MM.1S (cell line): Measurements from ENCODE around the gene DNAL4.

Experiments
- DNase-seq: peaks from one replicate; pipeline ENCODE4 v3.0.0-alpha.2; 2015
- H2AFZ ChIP-seq: fragments of 300-600 bp; sonication (generic); 2 replicates; pipeline ENCODE4 v1.6.0; 2016; ENCODE audit warnings: antibody characterized with exemption, low read length
- H3F3A ChIP-seq: fragments of 300-600 bp; sonication (generic); 2 replicates; pipeline ENCODE4 v1.6.1; 2016; ENCODE audit warnings: mild to moderate bottlenecking, antibody characterized with exemption, low read length, moderate library complexity, mixed read lengths; ENCODE audit not compliant: insufficient read depth
- H3K27ac ChIP-seq: fragments of 300-600 bp; sonication (generic); 2 replicates; pipeline ENCODE4 v1.5.1; 2016; ENCODE audit warnings: mild to moderate bottlenecking, low read length
- H3K27me3 ChIP-seq: fragments of 300-600 bp; sonication (generic); replicated peaks from 2 replicates; pipeline ENCODE4 v1.6.0; 2016; ENCODE audit warnings: low read length; ENCODE audit not compliant: insufficient read depth
- H3K36me3 ChIP-seq: fragments of 300-600 bp; sonication (generic); replicated peaks from 2 replicates; pipeline ENCODE4 v1.6.1; 2016; ENCODE audit warnings: mild to moderate bottlenecking, low read length, mixed read lengths; ENCODE audit not compliant: insufficient read depth
- H3K4me1 ChIP-seq: fragments of 300-600 bp; sonication (generic); 2 replicates; pipeline ENCODE4 v1.6.1; 2016; ENCODE audit warnings: low read length, mixed read lengths
- H3K4me2 ChIP-seq: fragments of 300-600 bp; sonication (generic); 2 replicates; pipeline ENCODE4 v1.6.0; 2016; ENCODE audit warnings: low read depth, low read length
- H3K4me3 ChIP-seq: fragments of 300-600 bp; sonication (generic); 2 replicates; pipeline ENCODE4 v1.5.1; 2016; ENCODE audit warnings: low read length, mixed read lengths
- H3K79me2 ChIP-seq: fragments of 300-600 bp; sonication (generic); 2 replicates; pipeline ENCODE4 v1.6.1; 2016; ENCODE audit warnings: mixed run types, low read length, mixed read lengths
- H3K9ac ChIP-seq: fragments of 300-600 bp; sonication (generic); 2 replicates; pipeline ENCODE4 v1.6.1; 2016; ENCODE audit warnings: low read length, mixed read lengths
- H3K9me2 ChIP-seq: fragments of 300-600 bp; sonication (generic); replicated peaks from 2 replicates; pipeline ENCODE4 v1.6.1; 2016; ENCODE audit warnings: mild to moderate bottlenecking, low read length, mixed read lengths; ENCODE audit not compliant: insufficient read depth
- H3K9me3 ChIP-seq: fragments of 300-600 bp; sonication (generic); replicated peaks from 2 replicates; pipeline ENCODE4 v1.6.1; 2016; ENCODE audit warnings: mild to moderate bottlenecking, low read length, mixed read lengths; ENCODE audit not compliant: insufficient read depth
- H4K20me1 ChIP-seq: fragments of 300-600 bp; sonication (generic); 2 replicates; pipeline ENCODE4 v1.6.1; 2016; ENCODE audit warnings: mild to moderate bottlenecking, low read length, moderate library complexity, mixed read lengths; ENCODE audit not compliant: insufficient read depth
- CTCF ChIP-seq: fragments of 300-600 bp; sonication (generic); IDR thresholded peaks from 2 replicates; pipeline ENCODE4 v1.5.1; 2016; ENCODE audit warnings: antibody characterized with exemption, low read length, mixed read lengths
- EZH2 ChIP-seq: fragments of 300-600 bp; sonication (generic); optimal IDR thresholded peaks from 2 replicates; pipeline ENCODE3; 2017; ENCODE audit warnings: low read depth, mild to moderate bottlenecking, antibody characterized with exemption, low read length, mixed read lengths
- EZH2phosphoT487 ChIP-seq: fragments of 300-600 bp; sonication (generic); IDR thresholded peaks from 2 replicates; pipeline ENCODE4 v1.6.1; 2018; ENCODE audit warnings: antibody characterized with exemption, low read length

The DNAL4 gene

GRCh38 chr22:38834991-38835390 is 41.0 kb upstream of the DNAL4 start:
- no peaks in the 10 kb centered on the region for H3K4me1 ChIP-seq
- H3K4me3 ChIP-seq, result no peak overlapping the region
- H4K20me1 ChIP-seq, result no peaks in the 10 kb centered on the region

GRCh38 chr22:38834215-38834953 is 40.4 kb upstream of the DNAL4 start:
- Histone ChIP-seq H3K4me1 (no peaks in the 10 kb centered on the region), H3K4me3 (no peak overlapping the region), H3K9me2 (no peaks in the 10 kb centered on the region), H3F3A (no peaks in the 10 kb centered on the region), H2AFZ (no peak overlapping the region), H3K36me3 (no peaks in the 10 kb centered on the region), H3K79me2 (no peaks in the 10 kb centered on the region), H3K27ac (no peak overlapping the region), H3K9ac (no peak overlapping the region), H3K4me2 (no peak overlapping the region), H3K27me3 (peaks cover 93% of the 10 kb centered on the region), H3K9me3 (no peaks in the 10 kb centered on the region), H4K20me1 (no peaks in the 10 kb centered on the region)
- no peak for TF ChIP-seq EZH2phosphoT487
- no peak for TF ChIP-seq EZH2
- no peak for TF ChIP-seq CTCF
- DNase-seq, result no peak

More at GRCh38 chr22:38834991-38835390, 41.0 kb upstream of the DNAL4 start:
- H3F3A ChIP-seq, result no peaks in the 10 kb centered on the region
- peaks cover 93% of the 10 kb centered on the region for H3K27me3 ChIP-seq
- TF ChIP-seq EZH2phosphoT487, result no peak
- TF ChIP-seq EZH2, result no peak
- no peak for TF ChIP-seq CTCF
- no peaks in the 10 kb centered on the region for H3K9me2 ChIP-seq
- no peaks in the 10 kb centered on the region for H3K9me3 ChIP-seq
- DNase-seq, result no peak
- no peaks in the 10 kb centered on the region for H3K79me2 ChIP-seq
- H3K36me3 ChIP-seq, result no peaks in the 10 kb centered on the region
- no peak overlapping the region for H3K27ac ChIP-seq
- no peak overlapping the region for H3K4me2 ChIP-seq
- no peak overlapping the region for H3K9ac ChIP-seq
- no peak overlapping the region for H2AFZ ChIP-seq

GRCh38 chr22:38833061-38833460 is 39.1 kb upstream of the DNAL4 start:
- Histone ChIP-seq H3K4me1 (no peaks in the 10 kb centered on the region), H3K27me3 (peaks cover 96% of the 10 kb centered on the region), H3K9ac (no peak overlapping the region), H4K20me1 (no peaks in the 10 kb centered on the region), H3K4me3 (no peak overlapping the region), H3K9me3 (no peaks in the 10 kb centered on the region), H3K79me2 (no peaks in the 10 kb centered on the region), H3K4me2 (no peak overlapping the region), H3K27ac (no peak overlapping the region), H2AFZ (no peak overlapping the region), H3K9me2 (no peaks in the 10 kb centered on the region), H3K36me3 (no peaks in the 10 kb centered on the region), H3F3A (no peaks in the 10 kb centered on the region)
- no peak for DNase-seq
- no peak for TF ChIP-seq EZH2
